Astrocyte of the spinal cord (primary cell): ENCODE measurements around the gene DCST2.

ENCODE experiments used
- DNase-seq: peaks from one replicate; pipeline ENCODE4 v3.0.0; 2011; ENCODE audit warnings: low read depth, low spot score
- H3K4me3 ChIP-seq: 2 replicates; pipeline ENCODE4 v1.5.1; 2011; ENCODE audit warnings: low read depth, mild to moderate bottlenecking, low read length, moderate library complexity
- in situ Hi-C: cut with HindIII; loops from 2 replicates; pipeline ENCODE4 v1.10.0; 2017; ENCODE audit warnings: low sequenced_read_pairs
- TF ChIP-seq, protein P1 (sequence below): IDR thresholded peaks from 2 replicates; pipeline ENCODE4 v1.5.1; 2012; ENCODE audit warnings: low read depth, mild to moderate bottlenecking, low read length, inconsistent platforms

Gene DCST2

DNA sequence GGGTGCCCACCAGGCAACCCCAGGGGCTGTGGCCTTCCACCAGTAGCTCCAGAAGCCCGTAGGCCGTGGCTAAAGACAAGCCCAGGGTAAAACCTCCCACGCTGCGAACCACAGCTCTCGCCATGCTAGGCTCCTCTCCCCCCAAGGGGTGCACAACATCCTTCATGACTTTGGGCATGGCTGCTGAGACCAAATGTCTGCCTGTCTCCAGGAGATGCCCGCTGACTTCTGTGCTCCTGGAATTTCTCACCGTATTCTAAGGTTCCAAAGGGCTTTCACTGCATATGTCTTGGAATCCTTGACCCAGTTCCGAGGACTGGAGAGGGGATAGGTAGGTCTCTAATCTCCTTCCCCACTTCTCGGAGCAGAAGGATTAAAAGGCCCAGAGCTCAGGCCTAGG lies at the start of gene DCST2, which contains the start of gene DCST1:
DCST2 (minus strand) TSS at position 258 of the 400 bp plus-strand sequence; CDS start at position 178, 80 bp downstream.
DCST1 (plus strand) TSS at position 301 of the 400 bp plus-strand sequence. CDS start 213 bp downstream, outside the sequence.
- TF ChIP-seq, protein P1, sequence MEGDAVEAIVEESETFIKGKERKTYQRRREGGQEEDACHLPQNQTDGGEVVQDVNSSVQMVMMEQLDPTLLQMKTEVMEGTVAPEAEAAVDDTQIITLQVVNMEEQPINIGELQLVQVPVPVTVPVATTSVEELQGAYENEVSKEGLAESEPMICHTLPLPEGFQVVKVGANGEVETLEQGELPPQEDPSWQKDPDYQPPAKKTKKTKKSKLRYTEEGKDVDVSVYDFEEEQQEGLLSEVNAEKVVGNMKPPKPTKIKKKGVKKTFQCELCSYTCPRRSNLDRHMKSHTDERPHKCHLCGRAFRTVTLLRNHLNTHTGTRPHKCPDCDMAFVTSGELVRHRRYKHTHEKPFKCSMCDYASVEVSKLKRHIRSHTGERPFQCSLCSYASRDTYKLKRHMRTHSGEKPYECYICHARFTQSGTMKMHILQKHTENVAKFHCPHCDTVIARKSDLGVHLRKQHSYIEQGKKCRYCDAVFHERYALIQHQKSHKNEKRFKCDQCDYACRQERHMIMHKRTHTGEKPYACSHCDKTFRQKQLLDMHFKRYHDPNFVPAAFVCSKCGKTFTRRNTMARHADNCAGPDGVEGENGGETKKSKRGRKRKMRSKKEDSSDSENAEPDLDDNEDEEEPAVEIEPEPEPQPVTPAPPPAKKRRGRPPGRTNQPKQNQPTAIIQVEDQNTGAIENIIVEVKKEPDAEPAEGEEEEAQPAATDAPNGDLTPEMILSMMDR, result no peak
- no peak for DNase-seq
- in situ Hi-C loops, result no loop called here
- no peak within 1 kb of the TSS for H3K4me3 ChIP-seq

DNA sequence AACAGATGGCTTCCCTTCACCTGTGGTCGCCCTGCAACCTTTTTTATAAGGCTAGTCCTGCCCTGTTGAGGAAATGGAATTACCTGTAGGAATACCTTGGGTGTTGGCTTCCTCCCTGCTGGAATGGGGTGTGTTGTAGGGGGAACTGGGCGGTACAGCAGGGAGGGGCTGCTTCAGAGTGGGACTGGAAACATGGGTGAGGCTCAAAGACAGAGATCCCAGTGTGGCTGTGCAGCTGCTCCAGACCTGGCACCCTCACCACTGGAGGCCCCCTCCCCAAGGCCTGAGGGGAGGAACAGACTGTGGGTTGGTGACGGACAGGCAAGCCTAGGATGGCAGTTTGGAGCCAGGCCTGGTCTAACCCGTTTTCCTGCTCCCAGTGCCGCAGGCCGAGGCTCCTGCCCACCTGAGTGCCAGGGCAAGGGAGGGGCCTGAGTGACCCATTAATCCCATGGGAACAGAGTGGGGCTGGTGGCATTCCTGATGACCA lies 49.5 kb upstream of the DCST2 start:
- H3K4me3 ChIP-seq, result no peak overlapping the region
- TF ChIP-seq, protein P1, result no peak
- DNase-seq, result no peak
- in situ Hi-C loops, result no loop called here

DNA sequence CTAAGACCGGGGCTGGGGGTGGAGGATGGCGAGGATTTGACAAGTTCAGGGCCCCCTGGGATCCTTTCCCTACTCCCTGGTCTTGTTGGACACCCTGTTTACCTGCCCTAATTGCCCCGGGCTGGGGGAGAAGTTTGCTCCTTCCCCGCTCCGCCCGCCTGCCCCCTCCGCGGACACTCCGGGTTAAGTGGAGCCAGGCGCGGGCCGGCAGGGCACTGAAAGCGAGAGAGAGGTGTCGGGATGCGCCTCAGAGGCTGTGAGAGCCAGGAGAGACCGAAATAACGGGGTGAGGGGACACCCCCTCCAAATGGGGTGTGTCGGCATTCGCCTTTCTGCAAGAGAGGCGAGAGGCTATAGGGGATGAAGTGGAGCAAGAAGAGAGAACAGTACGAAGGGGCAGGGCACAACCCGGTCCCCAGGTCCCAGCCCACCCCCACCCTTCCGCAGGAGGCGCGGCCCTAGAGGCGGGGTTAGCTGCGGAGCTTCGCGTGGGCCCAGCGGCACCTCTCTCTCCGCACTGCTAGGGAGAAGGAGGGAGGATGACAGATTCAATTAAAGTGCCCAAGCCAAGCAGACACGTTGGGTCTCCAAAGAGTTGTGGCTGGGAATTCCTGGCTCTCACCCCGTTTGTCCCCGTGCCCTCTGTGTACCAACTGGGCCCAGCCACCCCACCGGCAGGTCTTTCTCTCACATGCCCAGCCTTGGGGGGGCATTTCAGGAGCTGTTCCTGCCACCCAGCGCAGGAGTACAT lies 48.9 kb upstream of the DCST2 start:
- DNase-seq, result no peak
- in situ Hi-C loops, result no loop called here

DNA sequence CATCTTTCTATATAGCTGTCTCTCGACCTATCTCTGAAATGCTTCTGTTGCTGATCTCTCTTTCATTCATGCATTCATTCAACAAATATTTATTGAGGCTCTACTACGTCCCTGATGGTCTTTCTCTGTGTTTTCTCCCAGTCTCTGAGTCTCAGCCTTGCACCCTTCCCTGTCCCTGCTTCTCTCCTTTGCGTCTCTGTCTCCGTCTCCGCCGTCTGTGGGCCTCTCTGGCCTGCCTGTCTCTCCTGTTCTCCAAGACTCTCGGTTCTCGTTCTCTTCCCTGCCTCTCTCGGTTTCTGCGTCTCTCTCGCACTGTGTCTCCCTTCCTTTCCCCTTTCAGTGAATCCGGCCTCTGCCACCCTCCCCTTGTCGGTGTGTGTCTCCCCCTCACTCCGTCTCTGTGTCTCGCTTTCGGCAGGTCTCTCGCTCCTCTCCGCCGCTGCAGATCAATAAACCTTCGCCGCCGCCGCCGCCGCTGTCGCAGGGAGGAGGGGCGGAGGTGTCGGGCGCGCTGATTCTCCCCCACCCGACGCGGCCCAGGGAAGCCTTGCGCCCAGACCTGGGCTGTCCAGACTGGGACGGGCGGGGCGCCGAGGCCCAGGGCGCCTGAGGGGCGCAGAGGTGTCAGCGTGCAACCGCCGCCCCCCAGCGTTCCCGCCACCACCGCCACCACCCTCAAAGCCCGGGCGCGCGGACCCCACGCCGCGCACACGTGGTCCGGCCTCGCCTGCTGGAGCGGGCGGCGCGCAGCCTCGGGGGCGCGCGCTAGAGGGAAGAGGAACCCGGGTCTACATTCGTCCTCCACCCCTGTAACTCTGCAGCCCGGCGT lies 48.1 kb upstream of the DCST2 start:
- in situ Hi-C loops, result no loop called here
- TF ChIP-seq, protein P1, result no peak
- DNase-seq, result no peak
- no peak overlapping the region for H3K4me3 ChIP-seq

More for the DNA sequence above, 48.9 kb upstream of the DCST2 start:
- no peak overlapping the region for H3K4me3 ChIP-seq
- TF ChIP-seq, protein P1, result no peak

DNA sequence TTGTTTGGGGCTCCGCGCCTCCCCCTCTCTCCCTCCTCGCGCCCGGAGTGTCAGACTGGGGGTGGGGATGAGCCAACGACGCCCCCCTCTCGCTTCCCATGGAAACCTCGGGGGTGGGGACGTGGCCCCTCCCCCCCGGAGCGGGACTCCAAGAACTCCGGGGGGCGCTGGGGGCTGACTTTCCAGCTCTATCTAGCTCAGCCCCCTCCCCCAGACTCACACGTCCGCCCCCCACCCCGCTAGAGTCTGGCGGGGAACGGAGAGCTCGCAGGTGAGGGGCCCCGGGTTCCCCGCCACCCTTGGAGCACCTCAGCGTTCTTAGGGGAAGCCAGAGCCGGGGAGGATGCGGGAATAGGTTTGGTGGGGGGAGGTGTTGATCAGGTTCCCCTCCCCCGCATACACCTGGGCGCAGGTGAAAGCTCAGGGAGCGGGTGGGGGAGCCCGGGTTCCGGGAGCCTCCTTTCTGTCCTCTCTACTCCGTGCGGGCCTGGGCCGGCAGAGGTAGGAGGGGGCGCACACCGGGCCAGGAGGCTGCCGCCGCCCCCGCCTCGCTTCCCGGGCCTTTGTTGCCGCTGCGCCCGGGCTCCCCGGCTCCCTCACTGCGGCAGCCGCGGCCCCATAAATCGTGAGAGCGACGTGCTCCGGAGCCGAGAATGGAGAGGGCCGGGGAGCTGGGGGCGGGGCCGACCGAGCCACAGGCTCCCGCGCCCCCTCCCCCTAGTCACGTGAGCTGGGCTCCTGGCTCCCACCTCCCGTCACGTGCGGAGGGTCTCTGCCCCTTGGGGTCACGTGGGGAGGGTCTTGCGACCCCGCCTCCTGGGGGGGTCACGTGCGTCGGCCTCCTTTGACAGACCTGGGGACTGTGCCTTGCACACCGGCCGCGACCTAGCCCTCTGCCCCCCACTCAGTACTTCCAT lies 47.0 kb upstream of the DCST2 start:
- DNase-seq, result no peak
- TF ChIP-seq, protein P1, result no peak
- in situ Hi-C loops, result no loop called here
- H3K4me3 ChIP-seq, result no peak overlapping the region
